Measurements from ENCODE around the gene NAA80. TPM values are rescaled to one million over a fixed set of nuclear protein-coding genes. Genes with fewer than 3 reads are reported as not detected.

The NAA80 gene
- total and polyA plus RNA-seq, 12 donors: 5.2 to 19.8 (median 11.0) TPM

DNA sequence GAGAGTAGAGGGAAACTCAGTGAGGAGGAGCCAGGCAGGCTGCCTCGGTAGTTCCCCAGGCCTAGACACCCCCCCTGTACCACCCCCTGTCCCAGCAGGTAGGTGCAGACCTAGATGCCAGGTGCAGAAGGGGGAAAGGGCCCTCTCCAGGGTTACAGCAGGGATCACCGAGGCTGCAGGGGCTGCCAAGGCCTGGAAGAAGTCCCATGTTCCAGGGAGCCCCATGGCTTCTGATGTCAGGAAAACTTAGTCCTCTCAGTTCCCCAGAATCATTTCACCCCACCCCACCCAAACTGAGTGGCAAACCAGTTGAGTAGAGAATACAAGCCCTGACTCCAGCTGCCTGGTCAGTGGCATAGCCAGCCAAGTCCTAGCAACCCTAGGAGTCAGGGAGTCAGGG, 37.7 kb downstream of the NAA80 start:
- Histone ChIP-seq H3K4me3 (no peak overlapping the region), H3K9me3 (replicated peaks in 1 of 3) (no peaks in the 10 kb centered on the region), H3K27me3 (no peaks in the 10 kb centered on the region), H3K36me3 (replicated peaks in 1 of 2) (peaks cover 0 to 22% of the 10 kb centered on the region in 2 donors), H3K4me1 (replicated peaks in 1 of 2) (peaks cover 42 to 55% of the 10 kb centered on the region in 2 donors), H3K27ac (peak overlapping the region in 4 of 5 donors; percentile 91 to 98 (median 96))
- intact Hi-C loops (cut with DNase I): no loop called here
- DNase-seq: peak in 1 of 7 donors; percentile 30
- 44 to 73% (median 60%) methylated on average over 1 to 2 of the region's 2 CpGs for WGBS, 4 donors
- no peak for TF ChIP-seq POLR2A (IDR thresholded peaks at IDR 0.05)
- TF ChIP-seq, protein P1, sequence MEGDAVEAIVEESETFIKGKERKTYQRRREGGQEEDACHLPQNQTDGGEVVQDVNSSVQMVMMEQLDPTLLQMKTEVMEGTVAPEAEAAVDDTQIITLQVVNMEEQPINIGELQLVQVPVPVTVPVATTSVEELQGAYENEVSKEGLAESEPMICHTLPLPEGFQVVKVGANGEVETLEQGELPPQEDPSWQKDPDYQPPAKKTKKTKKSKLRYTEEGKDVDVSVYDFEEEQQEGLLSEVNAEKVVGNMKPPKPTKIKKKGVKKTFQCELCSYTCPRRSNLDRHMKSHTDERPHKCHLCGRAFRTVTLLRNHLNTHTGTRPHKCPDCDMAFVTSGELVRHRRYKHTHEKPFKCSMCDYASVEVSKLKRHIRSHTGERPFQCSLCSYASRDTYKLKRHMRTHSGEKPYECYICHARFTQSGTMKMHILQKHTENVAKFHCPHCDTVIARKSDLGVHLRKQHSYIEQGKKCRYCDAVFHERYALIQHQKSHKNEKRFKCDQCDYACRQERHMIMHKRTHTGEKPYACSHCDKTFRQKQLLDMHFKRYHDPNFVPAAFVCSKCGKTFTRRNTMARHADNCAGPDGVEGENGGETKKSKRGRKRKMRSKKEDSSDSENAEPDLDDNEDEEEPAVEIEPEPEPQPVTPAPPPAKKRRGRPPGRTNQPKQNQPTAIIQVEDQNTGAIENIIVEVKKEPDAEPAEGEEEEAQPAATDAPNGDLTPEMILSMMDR (IDR thresholded peaks at IDR 0.05): no peak

DNA sequence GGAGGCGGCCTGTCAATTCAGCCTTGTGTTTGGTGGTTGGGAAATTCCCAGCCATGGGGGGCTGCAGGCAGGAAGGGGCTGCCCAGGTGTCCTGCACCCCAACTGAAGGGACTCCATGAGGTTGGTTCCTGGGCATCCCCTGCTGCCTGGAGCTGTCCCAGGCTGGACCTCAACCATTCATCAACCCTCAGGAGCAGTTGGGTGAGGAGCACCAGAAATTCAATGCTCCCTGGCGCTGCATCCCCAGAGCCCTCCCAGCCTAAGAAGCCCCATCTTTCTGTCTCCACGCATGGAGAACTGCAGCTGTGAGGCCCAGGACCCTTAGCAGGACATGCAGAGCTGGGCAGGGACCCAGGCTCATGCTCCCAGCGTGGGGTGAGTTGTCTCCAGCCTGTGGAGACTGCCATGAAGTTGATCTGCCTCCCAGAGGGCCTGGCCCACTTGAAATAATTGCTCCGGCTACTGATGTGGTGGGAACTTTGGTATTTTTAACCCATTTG, 38.2 kb downstream of the NAA80 start:
- no peaks in the 10 kb centered on the region for H3K9me3 ChIP-seq (replicated peaks in 1 of 3)
- peaks cover 0 to 27% of the 10 kb centered on the region in 2 donors for H3K36me3 ChIP-seq (replicated peaks in 1 of 2)
- 67 to 90% (median 74%) methylated on average over 2 to 5 of the region's 5 CpGs for WGBS, 4 donors
- peak overlapping the region in 1 of 4 donors; percentile 37 for H3K4me3 ChIP-seq
- TF ChIP-seq POLR2A (IDR thresholded peaks at IDR 0.05): no peak
- TF ChIP-seq, protein P1 (IDR thresholded peaks at IDR 0.05): no peak
- no peaks in the 10 kb centered on the region for H3K27me3 ChIP-seq
- intact Hi-C loops (cut with DNase I): no loop called here
- H3K27ac ChIP-seq: peak overlapping the region in 4 of 5 donors; percentile 91 to 98 (median 96)
- DNase-seq: peak in 1 of 7 donors; percentile 32
- H3K4me1 ChIP-seq (replicated peaks in 1 of 2): peaks cover 42 to 50% of the 10 kb centered on the region in 2 donors

DNA sequence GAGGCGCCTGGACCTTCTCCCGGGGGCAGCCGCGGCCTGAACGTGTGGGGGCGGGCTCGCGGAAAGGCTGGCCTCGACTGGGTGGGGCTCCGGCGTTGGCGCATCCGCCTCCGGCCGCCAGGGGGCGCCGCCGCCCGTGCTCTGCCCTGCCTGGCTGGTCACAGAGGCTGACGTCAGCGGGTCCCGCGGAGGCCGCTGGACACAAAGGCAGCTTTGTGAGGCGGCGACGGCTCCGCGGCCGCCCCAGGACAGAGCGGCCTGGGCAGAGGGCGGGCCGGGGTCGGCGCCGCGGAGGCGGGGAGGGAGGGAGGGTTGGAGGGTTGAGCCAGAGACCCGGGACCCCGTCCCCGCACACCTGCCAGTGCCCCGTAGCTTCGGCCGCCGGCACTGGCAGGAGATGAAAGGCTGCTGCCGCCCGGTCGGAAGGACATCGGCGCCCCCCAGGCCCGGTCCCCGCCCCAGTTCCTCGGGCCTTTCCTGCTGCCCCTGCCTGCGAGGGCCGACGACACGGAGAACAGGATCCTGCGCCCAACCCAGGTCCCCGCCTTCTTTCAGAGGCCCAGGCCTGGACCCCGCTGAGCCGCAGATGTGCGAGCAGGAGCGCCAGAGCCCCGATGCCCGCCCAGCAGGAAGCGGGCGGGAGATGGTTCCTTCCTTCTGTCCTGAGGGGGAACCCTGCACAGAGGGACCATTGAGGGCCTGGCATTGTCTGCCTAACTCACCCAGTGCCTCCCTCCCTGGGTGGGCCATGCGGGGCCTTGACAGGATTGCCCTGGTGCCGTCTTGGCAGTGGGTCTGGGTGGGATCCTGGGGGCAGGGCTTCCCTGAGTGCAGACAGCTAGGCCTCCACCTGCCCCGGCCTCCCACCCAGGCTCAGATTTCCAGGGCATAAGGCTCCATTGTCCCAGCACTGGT, 38.9 kb downstream of the NAA80 start:
- Histone ChIP-seq H3K36me3 (replicated peaks in 1 of 2) (peaks cover 0 to 34% of the 10 kb centered on the region in 2 donors), H3K27ac (peak overlapping the region; percentile 80 to 98 (median 96)), H3K27me3 (no peaks in the 10 kb centered on the region), H3K4me3 (peak overlapping the region in 2 of 4 donors; percentile 24 to 37), H3K9me3 (replicated peaks in 1 of 3) (no peaks in the 10 kb centered on the region), H3K4me1 (replicated peaks in 1 of 2) (peaks cover 36 to 46% of the 10 kb centered on the region in 2 donors)
- peak; percentile 92 to 97 (median 95) for DNase-seq
- TF ChIP-seq, protein P1 (IDR thresholded peaks at IDR 0.05): peak; percentile 81 to 100 (median 93)
- peak; percentile 41 to 59 for TF ChIP-seq POLR2A (IDR thresholded peaks at IDR 0.05)
- 0 to 3% (median 3%) methylated on average over 5 to 70 of the region's 70 CpGs; no CpG with 5 or more reads in 1 of the 4 donors for WGBS, 4 donors
- intact Hi-C loops (cut with DNase I): no loop called here

DNA sequence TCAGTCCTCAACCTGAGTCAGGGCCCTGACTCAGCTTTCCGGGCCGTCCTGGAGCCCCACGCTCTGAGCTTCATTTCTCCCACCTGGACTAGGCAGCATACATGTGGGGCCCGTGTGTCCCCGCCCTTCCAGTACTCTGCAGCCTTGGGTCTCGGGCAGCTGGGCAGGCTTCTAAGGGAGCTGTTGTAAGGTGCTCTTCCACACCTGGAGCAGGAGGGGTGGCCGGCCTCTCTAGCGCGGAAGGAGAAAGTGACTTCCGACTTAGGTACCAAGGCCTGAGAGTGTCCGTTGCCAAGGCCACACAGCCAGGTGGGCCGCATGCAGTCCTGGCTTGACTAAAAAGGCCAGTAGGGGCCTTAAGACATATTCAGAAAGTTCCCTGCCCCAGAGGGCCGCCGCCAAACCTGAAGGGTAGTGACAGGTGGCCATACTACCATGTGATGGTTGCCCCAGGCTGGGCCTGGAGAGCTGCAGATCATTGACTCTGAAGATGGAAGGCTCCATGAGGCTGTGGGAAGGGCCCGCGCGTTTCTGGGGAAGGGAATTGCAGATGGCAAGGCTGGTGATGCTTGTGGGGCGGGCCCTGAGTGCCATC, 39.7 kb downstream of the NAA80 start:
- Histone ChIP-seq H3K9me3 (replicated peaks in 1 of 3) (no peaks in the 10 kb centered on the region), H3K27me3 (no peaks in the 10 kb centered on the region), H3K4me1 (replicated peaks in 1 of 2) (peaks cover 28 to 46% of the 10 kb centered on the region in 2 donors), H3K36me3 (replicated peaks in 1 of 2) (peaks cover 0 to 41% of the 10 kb centered on the region in 2 donors), H3K4me3 (peak overlapping the region in 1 of 4 donors; percentile 37), H3K27ac (peak overlapping the region in 4 of 5 donors; percentile 91 to 98 (median 96))
- 46 to 56% (median 47%) methylated on average over 9 to 18 of the region's 18 CpGs for WGBS, 4 donors
- intact Hi-C loops (cut with DNase I): no loop called here
- TF ChIP-seq, protein P1 (IDR thresholded peaks at IDR 0.05): no peak
- no peak for TF ChIP-seq POLR2A (IDR thresholded peaks at IDR 0.05)
- no peak for DNase-seq

Data from adrenal gland (tissue), 12 donors.